H54 (cell line): ENCODE measurements around the gene EDEM2.
A peak's percentile ranks its signal among the peaks of the same experiment; 100 is the strongest.
"Not testable (repeated sequence)": the region's sequence is repeated elsewhere in the genome, so short reads cannot be mapped to it uniquely, and the experiment has no call there.

Experiments
- DNase-seq: peaks from one replicate; pipeline ENCODE4 v3.0.0; 2011; ENCODE audit warnings: low spot score, mixed read lengths; ENCODE audit not compliant: insufficient read length
- FAIRE-seq: peaks from 3 replicates; lab custom pipeline; 2011; peaks lifted over from hg19 to GRCh38; lab: Jason Lieb, UNC
- POLR2A ChIP-seq: IDR thresholded peaks from 2 replicates; pipeline ENCODE4 v1.6.1; 2011; ENCODE audit warnings: low read depth, mild to moderate bottlenecking, low read length

EDEM2 gene

GRCh38 chr20:35125753-35126152 lies 21.4 kb downstream of the EDEM2 start:
- no peak for TF ChIP-seq POLR2A
- no peak for FAIRE-seq
- no peak for DNase-seq

GRCh38 chr20:35122756-35123405 lies 24.3 kb downstream of the EDEM2 start:
- TF ChIP-seq POLR2A: no peak
- DNase-seq: no peak
- no peak for FAIRE-seq

DNA sequence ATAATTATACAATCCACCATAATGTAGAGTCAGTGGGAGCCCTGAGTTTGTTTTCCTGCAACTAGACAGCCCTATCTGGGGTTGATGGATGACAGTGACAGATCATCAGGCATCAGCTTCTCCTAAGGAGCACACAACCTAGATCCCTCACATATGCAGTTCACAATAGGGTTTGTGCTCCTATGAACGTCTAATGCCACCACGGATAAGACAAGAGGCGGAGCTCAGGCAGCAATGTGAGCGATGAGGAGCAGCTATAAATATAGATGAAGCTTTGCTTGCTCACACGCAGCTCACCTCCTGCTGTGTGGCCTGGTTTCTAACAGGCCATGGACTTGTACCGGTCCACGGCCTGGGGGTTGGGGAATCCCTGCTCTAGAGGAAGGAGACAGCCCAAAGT lies 25.9 kb downstream of the EDEM2 start:
- FAIRE-seq (no peak), DNase-seq (no peak)
- TF ChIP-seq POLR2A: no peak

DNA sequence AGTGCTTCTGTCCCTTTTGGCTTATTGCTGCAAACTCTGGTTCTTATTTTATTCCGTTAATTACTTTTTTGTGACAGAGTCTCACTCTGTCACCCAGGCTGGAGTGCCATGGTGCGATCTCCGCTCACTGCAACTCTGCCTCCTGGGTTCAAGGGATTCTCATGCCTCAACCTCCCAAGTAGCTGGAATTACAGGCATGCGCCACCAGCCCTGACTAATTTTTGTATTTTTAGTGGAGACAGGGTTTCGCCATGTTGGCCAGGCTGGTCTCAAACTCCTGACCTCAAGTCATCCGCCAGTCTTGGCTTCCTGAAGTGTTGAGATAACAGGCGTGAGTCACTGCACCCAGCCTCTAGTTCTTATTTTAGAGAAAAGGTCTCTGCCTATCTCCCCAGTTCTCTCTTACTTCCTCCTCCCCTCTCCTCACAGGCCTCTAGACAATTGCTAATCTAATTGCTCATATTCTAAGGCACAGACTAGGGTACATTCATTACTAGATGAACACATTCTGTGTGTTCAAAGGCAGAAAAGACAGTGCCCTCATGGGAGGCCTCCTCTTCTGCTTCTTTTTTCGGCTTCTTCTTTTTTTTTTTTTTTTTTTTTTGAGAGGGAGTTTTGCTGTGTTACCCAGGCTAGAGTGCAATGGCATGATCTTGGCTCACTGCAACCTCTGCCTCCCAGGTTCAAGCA lies 27.0 kb downstream of the EDEM2 start:
- TF ChIP-seq POLR2A: no peak
- no peak for DNase-seq

DNA sequence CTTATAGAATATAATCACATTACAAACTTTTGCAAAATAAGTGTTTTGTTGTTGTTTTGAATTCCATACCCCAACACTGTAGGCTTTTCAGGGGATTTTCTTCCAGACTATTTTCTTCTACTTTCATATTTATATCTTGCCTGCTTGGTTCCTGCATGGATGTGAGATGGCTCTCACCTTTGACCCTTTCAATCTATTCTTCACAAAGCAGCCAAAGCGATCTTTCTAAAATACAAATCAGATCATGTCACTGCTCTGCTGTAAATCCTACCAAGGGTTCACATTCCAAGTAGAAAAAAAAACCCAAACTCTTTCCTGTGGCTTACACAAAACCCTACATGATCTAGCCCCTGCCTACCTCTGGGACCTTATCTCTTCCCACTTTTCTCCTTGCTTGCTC lies 29.5 kb downstream of the EDEM2 start:
- DNase-seq (no peak), FAIRE-seq (no peak)
- no peak for TF ChIP-seq POLR2A

More for the DNA sequence above, 27.0 kb downstream of the EDEM2 start:
- FAIRE-seq: no peak

- TF ChIP-seq POLR2A: no peak
- no peak for DNase-seq
- no peak for FAIRE-seq
These were observed 29.9 kb downstream of the EDEM2 start for GRCh38 chr20:35117196-35117595.

- no peak for FAIRE-seq
- no peak for TF ChIP-seq POLR2A
- no peak for DNase-seq
These were observed 30.9 kb downstream of the EDEM2 start for GRCh38 chr20:35116258-35116657.

GRCh38 chr20:35115606-35116005 lies 31.5 kb downstream of the EDEM2 start:
- FAIRE-seq (no peak), DNase-seq (no peak)
- no peak for TF ChIP-seq POLR2A

- not testable (repeated sequence) for FAIRE-seq, DNase-seq
These were observed 34.9 kb downstream of the EDEM2 start for GRCh38 chr20:35112276-35112675.

- peak; percentile 58 for FAIRE-seq
- no peak for TF ChIP-seq POLR2A
- DNase-seq: peak; percentile 64
These were observed 35.8 kb downstream of the EDEM2 start for GRCh38 chr20:35111141-35111888.

DNA sequence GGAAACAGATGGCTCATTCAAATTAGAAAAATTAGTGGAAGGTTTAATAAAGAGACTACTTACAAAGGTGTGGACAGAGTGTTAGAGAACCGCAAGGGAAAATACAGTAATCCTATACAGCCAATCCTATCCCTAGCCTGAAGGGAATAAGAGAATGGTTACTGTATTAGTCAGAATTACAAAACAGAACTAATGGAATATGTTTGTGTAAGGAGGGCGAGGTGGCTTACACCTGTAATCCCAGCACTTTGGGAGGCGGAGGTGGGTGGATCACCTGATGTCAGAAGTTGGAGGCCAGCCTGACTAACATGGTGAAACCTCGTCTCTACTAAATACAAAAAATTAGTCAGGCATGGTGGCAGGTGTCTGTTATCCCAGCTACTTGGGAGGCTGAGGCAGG lies 38.2 kb downstream of the EDEM2 start:
- no peak for TF ChIP-seq POLR2A
- no peak for FAIRE-seq
- no peak for DNase-seq

- no peak for FAIRE-seq
- no peak for TF ChIP-seq POLR2A
- DNase-seq: no peak
These were observed 40.2 kb downstream of the EDEM2 start for GRCh38 chr20:35106827-35107380.

- DNase-seq (no peak), FAIRE-seq (no peak)
- no peak for TF ChIP-seq POLR2A
These were observed 42.3 kb downstream of the EDEM2 start for GRCh38 chr20:35104685-35105295.

DNA sequence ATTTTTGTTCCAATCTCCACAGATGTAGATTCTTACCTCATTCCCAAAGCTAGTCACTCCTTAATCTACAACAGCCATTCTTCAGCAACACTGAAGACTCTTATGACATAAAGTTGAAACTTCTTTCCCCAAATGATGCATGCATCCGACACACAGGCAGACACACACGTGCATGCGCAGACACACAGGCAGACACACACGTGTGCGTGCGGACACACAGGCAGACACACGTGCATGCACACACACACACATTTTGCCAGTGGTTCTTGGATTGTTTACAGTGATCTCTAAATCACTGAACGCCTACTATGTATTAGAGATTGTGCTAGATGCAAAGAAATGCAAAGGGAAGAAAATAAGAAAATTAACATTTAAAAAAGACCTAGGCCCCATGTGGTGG lies 45.5 kb downstream of the EDEM2 start:
- no peak for TF ChIP-seq POLR2A
- no peak for DNase-seq
- no peak for FAIRE-seq
